ENCODE measurements around the gene UBE2H. TPM values are rescaled to one million over a fixed set of nuclear protein-coding genes. Genes with fewer than 3 reads are reported as not detected.
A peak's percentile ranks its signal among the peaks of the same experiment; 100 is the strongest.

Gene UBE2H
- total RNA-seq, 2 donors from 2014 or later, result 77.9 to 84.2 TPM

- H3K27ac Mint-ChIP-seq, result peak overlapping the region; percentile 59
- no peaks in the 10 kb centered on the region for H3K36me3 Mint-ChIP-seq (ENCODE audit: low read depth)
- no peak for DNase-seq
Observed at GRCh38 chr7:129889133-129889844, 63.5 kb downstream of the UBE2H start.

GRCh38 chr7:129887865-129888264 is 64.9 kb downstream of the UBE2H start:
- H3K36me3 Mint-ChIP-seq (ENCODE audit: low read depth), result no peaks in the 10 kb centered on the region
- H3K27me3 Mint-ChIP-seq, result no peaks in the 10 kb centered on the region
- no peak overlapping the region for H3K4me3 Mint-ChIP-seq
- no peak for DNase-seq
- H3K4me1 Mint-ChIP-seq, result peaks cover 16% of the 10 kb centered on the region
- ATAC-seq, result no peak
- H3K27ac Mint-ChIP-seq, result peak overlapping the region; percentile 59
- H3K9me3 ChIP-seq (ENCODE audit: control insufficient read depth, low read length, poor library complexity, severe bottlenecking), result no peaks in the 10 kb centered on the region

More at GRCh38 chr7:129889133-129889844, 63.5 kb downstream of the UBE2H start:
- H3K27me3 Mint-ChIP-seq, result no peaks in the 10 kb centered on the region
- no peak overlapping the region for H3K4me3 Mint-ChIP-seq
- no peaks in the 10 kb centered on the region for H3K9me3 ChIP-seq (ENCODE audit: control insufficient read depth, low read length, poor library complexity, severe bottlenecking)
- ATAC-seq, result no peak
- H3K4me1 Mint-ChIP-seq, result peaks cover 15% of the 10 kb centered on the region

- H3K27me3 Mint-ChIP-seq, result no peaks in the 10 kb centered on the region
- H3K4me1 Mint-ChIP-seq, result peaks cover 19% of the 10 kb centered on the region
- H3K4me3 Mint-ChIP-seq, result no peak overlapping the region
- peak overlapping the region; percentile 59 for H3K27ac Mint-ChIP-seq
- DNase-seq, result no peak
- no peaks in the 10 kb centered on the region for H3K36me3 Mint-ChIP-seq (ENCODE audit: low read depth)
- no peak for ATAC-seq
- H3K9me3 ChIP-seq (ENCODE audit: control insufficient read depth, low read length, poor library complexity, severe bottlenecking), result no peaks in the 10 kb centered on the region
Observed at GRCh38 chr7:129886818-129887186, 66.0 kb downstream of the UBE2H start.

- H3K9me3 ChIP-seq (ENCODE audit: control insufficient read depth, low read length, poor library complexity, severe bottlenecking), result no peaks in the 10 kb centered on the region
- no peaks in the 10 kb centered on the region for H3K27me3 Mint-ChIP-seq
- no peak for DNase-seq
- no peak for ATAC-seq
- no peak overlapping the region for H3K4me3 Mint-ChIP-seq
- no peak overlapping the region for H3K27ac Mint-ChIP-seq
- no peaks in the 10 kb centered on the region for H3K36me3 Mint-ChIP-seq (ENCODE audit: low read depth)
- H3K4me1 Mint-ChIP-seq, result peaks cover 22% of the 10 kb centered on the region
Observed at GRCh38 chr7:129886167-129886817, 66.5 kb downstream of the UBE2H start.

GRCh38 chr7:129884495-129884894 is 68.3 kb downstream of the UBE2H start:
- no peak overlapping the region for H3K27ac Mint-ChIP-seq
- H3K27me3 Mint-ChIP-seq, result no peaks in the 10 kb centered on the region
- no peaks in the 10 kb centered on the region for H3K9me3 ChIP-seq (ENCODE audit: control insufficient read depth, low read length, poor library complexity, severe bottlenecking)
- DNase-seq (no peak), ATAC-seq (no peak)
- H3K4me1 Mint-ChIP-seq, result peaks cover 27% of the 10 kb centered on the region
- H3K36me3 Mint-ChIP-seq (ENCODE audit: low read depth), result no peaks in the 10 kb centered on the region
- H3K4me3 Mint-ChIP-seq, result no peak overlapping the region

- H3K27me3 Mint-ChIP-seq, result no peaks in the 10 kb centered on the region
- no peak for DNase-seq
- H3K27ac Mint-ChIP-seq, result no peak overlapping the region
- no peak for ATAC-seq
- H3K9me3 ChIP-seq (ENCODE audit: control insufficient read depth, low read length, poor library complexity, severe bottlenecking), result no peaks in the 10 kb centered on the region
- peaks cover 26% of the 10 kb centered on the region for H3K4me1 Mint-ChIP-seq
- no peaks in the 10 kb centered on the region for H3K36me3 Mint-ChIP-seq (ENCODE audit: low read depth)
- no peak overlapping the region for H3K4me3 Mint-ChIP-seq
Observed at GRCh38 chr7:129883151-129883550, 69.6 kb downstream of the UBE2H start.

- ATAC-seq, result no peak
- no peak for DNase-seq
- Mint-ChIP-seq H3K27me3 (no peaks in the 10 kb centered on the region), H3K4me1 (peaks cover 27% of the 10 kb centered on the region), H3K4me3 (peak overlapping the region; percentile 36), H3K27ac (no peak overlapping the region), H3K36me3 (ENCODE audit: low read depth) (no peaks in the 10 kb centered on the region)
- no peaks in the 10 kb centered on the region for H3K9me3 ChIP-seq (ENCODE audit: control insufficient read depth, low read length, poor library complexity, severe bottlenecking)
Observed at GRCh38 chr7:129882531-129882930, 70.2 kb downstream of the UBE2H start.

- Mint-ChIP-seq H3K27ac (peak overlapping the region; percentile 88), H3K36me3 (ENCODE audit: low read depth) (peaks cover 8% of the 10 kb centered on the region), H3K4me1 (peaks cover 44% of the 10 kb centered on the region), H3K4me3 (peak overlapping the region; percentile 80), H3K27me3 (no peaks in the 10 kb centered on the region)
- ATAC-seq, result peak; percentile 41
- no peak for DNase-seq
- no peaks in the 10 kb centered on the region for H3K9me3 ChIP-seq (ENCODE audit: control insufficient read depth, low read length, poor library complexity, severe bottlenecking)
Observed at GRCh38 chr7:129877146-129877792, 75.5 kb downstream of the UBE2H start.

GRCh38 chr7:129875745-129876411 is 76.9 kb downstream of the UBE2H start:
- peak overlapping the region; percentile 37 for H3K27ac Mint-ChIP-seq
- peaks cover 44% of the 10 kb centered on the region for H3K4me1 Mint-ChIP-seq
- no peaks in the 10 kb centered on the region for H3K27me3 Mint-ChIP-seq
- H3K9me3 ChIP-seq (ENCODE audit: control insufficient read depth, low read length, poor library complexity, severe bottlenecking), result no peaks in the 10 kb centered on the region
- peak overlapping the region; percentile 19 for H3K4me3 Mint-ChIP-seq
- H3K36me3 Mint-ChIP-seq (ENCODE audit: low read depth), result peaks cover 8% of the 10 kb centered on the region
- DNase-seq (no peak), ATAC-seq (no peak)

GRCh38 chr7:129875160-129875559 is 77.6 kb downstream of the UBE2H start:
- ATAC-seq, result no peak
- Mint-ChIP-seq H3K4me1 (peaks cover 46% of the 10 kb centered on the region), H3K27ac (no peak overlapping the region), H3K4me3 (no peak overlapping the region), H3K36me3 (ENCODE audit: low read depth) (peaks cover 8% of the 10 kb centered on the region), H3K27me3 (no peaks in the 10 kb centered on the region)
- no peak for DNase-seq
- no peaks in the 10 kb centered on the region for H3K9me3 ChIP-seq (ENCODE audit: control insufficient read depth, low read length, poor library complexity, severe bottlenecking)

GRCh38 chr7:129874722-129875121 is 78.0 kb downstream of the UBE2H start:
- peaks cover 46% of the 10 kb centered on the region for H3K4me1 Mint-ChIP-seq
- H3K36me3 Mint-ChIP-seq (ENCODE audit: low read depth), result peaks cover 10% of the 10 kb centered on the region
- ATAC-seq, result no peak
- DNase-seq, result no peak
- H3K9me3 ChIP-seq (ENCODE audit: control insufficient read depth, low read length, poor library complexity, severe bottlenecking), result no peaks in the 10 kb centered on the region
- no peak overlapping the region for H3K4me3 Mint-ChIP-seq
- H3K27me3 Mint-ChIP-seq, result no peaks in the 10 kb centered on the region
- H3K27ac Mint-ChIP-seq, result peak overlapping the region; percentile 87

GRCh38 chr7:129872054-129872453 is 80.7 kb downstream of the UBE2H start:
- no peak for DNase-seq
- Mint-ChIP-seq H3K36me3 (ENCODE audit: low read depth) (peaks cover 12% of the 10 kb centered on the region), H3K4me3 (no peak overlapping the region), H3K27me3 (no peaks in the 10 kb centered on the region), H3K27ac (no peak overlapping the region), H3K4me1 (peaks cover 44% of the 10 kb centered on the region)
- ATAC-seq, result no peak
- no peaks in the 10 kb centered on the region for H3K9me3 ChIP-seq (ENCODE audit: control insufficient read depth, low read length, poor library complexity, severe bottlenecking)

GRCh38 chr7:129870668-129871067 is 82.1 kb downstream of the UBE2H start:
- ATAC-seq (no peak), DNase-seq (no peak)
- H3K4me3 Mint-ChIP-seq, result peak overlapping the region; percentile 28
- no peaks in the 10 kb centered on the region for H3K27me3 Mint-ChIP-seq
- H3K36me3 Mint-ChIP-seq (ENCODE audit: low read depth), result peaks cover 10% of the 10 kb centered on the region
- H3K9me3 ChIP-seq (ENCODE audit: control insufficient read depth, low read length, poor library complexity, severe bottlenecking), result no peaks in the 10 kb centered on the region
- H3K4me1 Mint-ChIP-seq, result peaks cover 41% of the 10 kb centered on the region
- H3K27ac Mint-ChIP-seq, result peak overlapping the region; percentile 70
